Aorta (tissue), 5 donors: Measurements from ENCODE around the gene FUS. TPM values are rescaled to one million over a fixed set of nuclear protein-coding genes. Genes with fewer than 3 reads are reported as not detected.
A peak's percentile ranks its signal among the peaks of the same experiment; 100 is the strongest.

Experiments used
- ATAC-seq: fragments of 200-7000 bp; cut with Tn5 transposase; one replicate; pipeline ENCODE4 v1.9.1; 2022; ENCODE audit warnings: moderate library complexity; ENCODE audit not compliant: low FRiP score
- DNase-seq, 2 donors: peaks; one replicate each; pipeline ENCODE4 v3.0.0-alpha.2; 2020
- H3K27ac ChIP-seq, 2 donors: one replicate each; pipeline ENCODE4 v1.5.1; 2013; ENCODE audit warnings: low read length in 2 of 2, mild to moderate bottlenecking in 2 of 2, moderate library complexity in 2 of 2, control low read depth in 1 of 2, inconsistent platforms in 1 of 2, low read depth in 1 of 2
- H3K27me3 ChIP-seq, 2 donors: one replicate each; pipeline ENCODE4 v1.6.1; 2013; ENCODE audit warnings: control low read depth in 1 of 2, low read length in 1 of 2, mild to moderate bottlenecking in 1 of 2, moderate library complexity in 1 of 2; ENCODE audit not compliant: insufficient read depth in 2 of 2, control insufficient read depth in 1 of 2
- H3K36me3 ChIP-seq, 2 donors: one replicate each; pipeline ENCODE4 v1.6.1; 2013; ENCODE audit warnings: control low read depth in 1 of 2, low read length in 1 of 2, mild to moderate bottlenecking in 1 of 2; ENCODE audit not compliant: insufficient read depth in 2 of 2, control insufficient read depth in 1 of 2
- H3K4me1 ChIP-seq, 2 donors: one replicate each; pipeline ENCODE4 v1.6.1; 2013; ENCODE audit warnings: low read length in 2 of 2, control low read depth in 1 of 2, mild to moderate bottlenecking in 1 of 2, moderate library complexity in 1 of 2; ENCODE audit not compliant: insufficient read depth in 2 of 2, control insufficient read depth in 1 of 2
- H3K4me3 ChIP-seq, 2 donors: one replicate each; pipeline ENCODE4 v1.5.1; 2013; ENCODE audit warnings: low read length in 2 of 2, control low read depth in 1 of 2, mild to moderate bottlenecking in 1 of 2
- H3K9me3 ChIP-seq: one replicate; pipeline ENCODE4 v1.6.1; 2013; ENCODE audit warnings: mild to moderate bottlenecking, low read length; ENCODE audit not compliant: control insufficient read depth
- WGBS, 2 donors: extraction: QIAGEN DNeasy Blood & Tissue Kit; methylation state at CpG; one replicate each; pipeline ENCODE4 v1.1.7; 2013; 5-methylcytosine and 5-hydroxymethylcytosine counted together
- intact Hi-C, 2 donors: fragments of 100-400 bp; cut with DNase I; formaldehyde crosslinking; loops; one replicate each; pipeline versions ENCODE4 v1.14.2 to v1.15.0; 2022
- polyA plus RNA-seq, 2 donors: library from polyadenylated mRNA; stranded (reverse); fragments of 200-250 nt; gene quantifications; one replicate each; pipeline ENCODE4 v1.2.3, GENCODE V29; 2013
- total RNA-seq, 2 donors: library from RNA; stranded (reverse); fragmentation: NEBNext Ultra II Directional; extraction: Animal tissue kit (Norgen Biotek cat#: 25700); gene quantifications; one replicate each; pipeline ENCODE4 v1.2.1, GENCODE V29; 2021
- donor health status: healthy with polysubstance abuse.
- donor health status: Bipolar disorder and iron deficiency.
- donor health status: DM: no; HTN: no; CAD: no.
- donor health status: DM: no; HTN: no; CAD: no.
- donor health status: DM: yes; HTN: yes; CAD: no.

Gene FUS
- total and polyA plus RNA-seq, 4 donors, result 95.7 to 329 (median 248) TPM

- peak; percentile 44 for ATAC-seq
Measured at GRCh38 chr16:31214708-31215286, 34.9 kb downstream of the FUS start.

GRCh38 chr16:31215287-31216162, 35.6 kb downstream of the FUS start:
- intact Hi-C loops, result loop anchor here in 1 of 2 donors (10.0 kb wide), 1 partner anchor 489 kb away; no protein-coding TSS in a partner anchor
- Histone ChIP-seq H3K27me3 (no peaks in the 10 kb centered on the region), H3K36me3 (no peaks in the 10 kb centered on the region)

More at GRCh38 chr16:31214708-31215286, 34.9 kb downstream of the FUS start:
- H3K4me3 ChIP-seq, result peak overlapping the region in 1 of 2 donors; percentile 8
- H3K36me3 ChIP-seq, result no peaks in the 10 kb centered on the region
- no peaks in the 10 kb centered on the region for H3K4me1 ChIP-seq
- H3K27ac ChIP-seq, result no peak overlapping the region
- intact Hi-C loops, result loop anchor here in 1 of 2 donors (10.0 kb wide), 1 partner anchor 490 kb away; no protein-coding TSS in a partner anchor
- no peaks in the 10 kb centered on the region for H3K27me3 ChIP-seq
- DNase-seq, result no peak
- WGBS, 2 donors, result 2 to 5% methylated on average over 50 to 58 of the region's 58 CpGs
- H3K9me3 ChIP-seq, result no peaks in the 10 kb centered on the region

GRCh38 chr16:31216422-31217135, 36.6 kb downstream of the FUS start, which contains the start of gene PYDC1:
Gene PYDC1, minus strand, starts transcription at chr16:31217135. Its CDS starts 107 bp downstream, at chr16:31217028.
- 3 to 4% methylated on average over 50 to 52 of the region's 52 CpGs for WGBS, 2 donors

More at GRCh38 chr16:31215287-31216162, 35.6 kb downstream of the FUS start:
- H3K4me1 ChIP-seq, result no peaks in the 10 kb centered on the region
- DNase-seq (peak; percentile 73 to 86), ATAC-seq (peak; percentile 75)
- 1% methylated on average over 62 to 63 of the region's 63 CpGs for WGBS, 2 donors
- H3K9me3 ChIP-seq, result no peaks in the 10 kb centered on the region
- peak overlapping the region; percentile 1 to 8 for H3K4me3 ChIP-seq
- H3K27ac ChIP-seq, result no peak overlapping the region

DNA sequence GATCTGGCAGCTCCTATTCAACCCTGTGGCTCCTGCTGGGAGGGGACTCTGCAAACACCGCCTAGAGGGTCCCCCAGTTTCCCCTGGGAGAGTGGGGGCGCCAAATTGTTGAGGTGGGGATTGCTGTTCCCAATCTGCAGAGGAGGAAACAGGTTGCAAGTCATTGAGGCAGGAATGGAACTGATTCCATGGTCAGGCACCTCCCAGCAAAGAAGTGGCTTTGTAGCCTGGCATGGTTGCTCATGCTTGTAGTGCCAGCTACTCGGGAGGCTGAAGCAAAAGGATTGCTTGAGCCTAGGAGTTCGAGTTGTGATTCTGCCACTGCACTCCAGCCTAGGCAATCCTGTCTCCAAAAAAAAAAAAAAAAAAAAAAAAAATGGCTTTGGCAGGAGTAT, 37.2 kb downstream of the FUS start:
- Histone ChIP-seq H3K4me3 (no peak overlapping the region), H3K27me3 (no peaks in the 10 kb centered on the region), H3K9me3 (no peaks in the 10 kb centered on the region), H3K4me1 (no peaks in the 10 kb centered on the region), H3K27ac (no peak overlapping the region), H3K36me3 (no peaks in the 10 kb centered on the region)
- DNase-seq (no peak), ATAC-seq (no peak)
- intact Hi-C loops, result loop anchor here in 1 of 2 donors (10.0 kb wide), 1 partner anchor 488 kb away; no protein-coding TSS in a partner anchor
- 13% methylated on average over 4 of the region's 4 CpGs for WGBS, 2 donors

More at GRCh38 chr16:31216422-31217135, 36.6 kb downstream of the FUS start, which contains the start of gene PYDC1:
- Histone ChIP-seq H3K27ac (no peak within 1 kb of the TSS), H3K9me3 (no peaks in the 10 kb centered on the region), H3K36me3 (no peaks in the 10 kb centered on the region), H3K4me1 (no peaks in the 10 kb centered on the region), H3K4me3 (no peak within 1 kb of the TSS), H3K27me3 (no peaks in the 10 kb centered on the region)
- no peak for ATAC-seq
- intact Hi-C loops, result loop anchor here in 1 of 2 donors (10.0 kb wide), 1 partner anchor 488 kb away; no protein-coding TSS in a partner anchor
- DNase-seq, result no peak

DNA sequence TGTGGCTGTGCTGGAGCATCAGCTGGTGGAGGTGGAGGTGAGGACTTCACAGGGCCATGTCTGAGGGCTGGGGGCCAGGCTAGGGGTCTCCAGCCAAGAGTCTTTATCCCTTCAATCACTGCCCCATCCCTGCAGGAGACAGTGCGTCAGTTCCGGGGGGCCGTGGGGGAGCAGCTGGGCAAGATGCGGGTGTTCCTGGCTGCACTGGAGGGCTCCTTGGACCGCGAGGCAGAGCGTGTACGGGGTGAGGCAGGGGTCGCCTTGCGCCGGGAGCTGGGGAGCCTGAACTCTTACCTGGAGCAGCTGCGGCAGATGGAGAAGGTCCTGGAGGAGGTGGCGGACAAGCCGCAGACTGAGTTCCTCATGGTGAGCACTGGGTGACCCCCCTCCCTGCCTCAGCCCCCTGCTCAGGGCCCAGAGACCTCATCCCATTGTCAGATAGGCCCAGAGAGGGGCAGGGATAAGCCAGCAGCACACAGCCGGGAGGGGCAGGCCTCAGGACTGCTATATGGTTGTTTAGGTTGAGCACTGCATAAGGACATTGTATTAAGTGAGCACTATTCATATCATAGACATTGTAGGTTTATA, 39.3 kb downstream of the FUS start:
- no peaks in the 10 kb centered on the region for H3K9me3 ChIP-seq
- ATAC-seq, result no peak
- no peak overlapping the region for H3K4me3 ChIP-seq
- intact Hi-C loops, result loop anchor here in 1 of 2 donors (10.0 kb wide), 1 partner anchor 486 kb away; no protein-coding TSS in a partner anchor
- no peak for DNase-seq
- WGBS, 2 donors, result 89 to 91% methylated on average over 15 of the region's 15 CpGs
- H3K27ac ChIP-seq, result no peak overlapping the region
- no peaks in the 10 kb centered on the region for H3K36me3 ChIP-seq
- H3K27me3 ChIP-seq, result no peaks in the 10 kb centered on the region
- H3K4me1 ChIP-seq, result no peaks in the 10 kb centered on the region

DNA sequence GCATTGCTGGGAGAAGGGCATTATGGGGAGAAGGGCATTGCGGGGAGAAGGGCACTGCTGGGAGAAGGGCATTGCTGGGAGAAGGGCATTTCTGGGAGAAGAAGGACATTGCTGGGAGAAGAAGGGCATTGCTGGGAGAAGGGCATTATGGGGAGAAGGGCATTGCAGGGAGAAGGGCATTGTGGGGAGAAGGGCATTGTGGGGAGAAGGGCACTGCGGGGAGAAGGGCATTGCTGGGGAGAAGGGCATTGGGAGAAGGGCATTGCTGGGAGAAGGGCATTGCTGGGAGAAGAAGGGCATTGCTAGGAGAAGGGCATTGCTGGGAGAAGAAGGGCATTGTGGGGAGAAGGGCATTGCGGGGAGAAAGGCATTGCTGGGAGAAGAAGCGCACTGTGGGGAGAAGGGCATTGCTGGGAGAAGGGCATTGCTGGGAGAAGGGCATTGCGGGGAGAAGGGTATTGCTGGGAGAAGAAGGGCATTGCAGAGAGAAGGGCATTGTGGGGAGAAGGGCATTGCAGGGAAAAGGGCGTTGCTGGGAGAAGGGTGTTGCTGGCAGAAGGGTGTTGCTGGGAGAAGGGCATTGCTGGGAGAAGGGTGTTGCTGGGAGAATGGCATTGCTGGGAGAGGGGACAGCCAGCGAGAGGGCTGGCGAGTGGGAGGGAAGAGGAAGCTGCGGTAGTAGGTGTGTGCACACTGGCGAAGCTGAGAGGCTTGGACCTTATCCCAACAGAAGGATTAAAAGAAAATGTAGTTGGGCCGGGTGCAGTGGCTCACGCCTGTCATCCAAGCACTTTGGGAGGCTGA, 41.6 kb downstream of the FUS start:
- no peak for ATAC-seq
- Histone ChIP-seq H3K9me3 (no peaks in the 10 kb centered on the region), H3K36me3 (no peaks in the 10 kb centered on the region), H3K4me3 (no peak overlapping the region), H3K27me3 (no peaks in the 10 kb centered on the region), H3K27ac (no peak overlapping the region), H3K4me1 (no peaks in the 10 kb centered on the region)
- 70 to 74% methylated on average over 12 of the region's 12 CpGs for WGBS, 2 donors
- intact Hi-C loops, result no loop called here
- no peak for DNase-seq

DNA sequence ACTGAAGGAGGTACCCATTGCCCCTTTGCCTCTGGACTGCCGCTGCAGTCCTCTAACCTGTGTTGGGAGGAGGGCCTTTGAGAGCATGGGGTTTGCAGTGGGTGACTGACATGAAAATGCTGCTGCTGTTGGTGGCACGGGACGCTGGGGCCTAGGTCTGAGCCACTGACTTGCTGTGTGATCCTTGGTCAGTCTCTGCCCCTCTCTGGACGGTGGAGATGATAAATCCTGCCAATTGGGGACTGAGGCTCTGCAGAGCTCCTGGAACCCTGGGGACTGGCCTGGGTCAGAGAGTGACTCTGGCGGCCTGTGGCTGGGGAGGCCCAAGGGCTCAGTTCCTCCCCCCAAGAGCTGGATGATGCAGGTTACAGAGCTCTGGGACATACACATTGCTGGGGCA, 43.1 kb downstream of the FUS start:
- no peak for ATAC-seq
- intact Hi-C loops, result no loop called here
- Histone ChIP-seq H3K27ac (no peak overlapping the region), H3K4me3 (no peak overlapping the region), H3K36me3 (no peaks in the 10 kb centered on the region), H3K4me1 (no peaks in the 10 kb centered on the region), H3K27me3 (no peaks in the 10 kb centered on the region), H3K9me3 (no peaks in the 10 kb centered on the region)
- WGBS, 2 donors, result 92% methylated on average over 5 of the region's 5 CpGs
- DNase-seq, result no peak
